NCI-H1436 (cell line): Measurements from ENCODE around the gene NLRC3.

ENCODE experiments used
- DNase-seq: peaks from one replicate; lab custom pipeline; 2025; lab: John Stamatoyannopoulos, UW

NLRC3 gene

GRCh38 chr16:3546986-3547682 lies 30.1 kb downstream of the NLRC3 start:
- no peak for DNase-seq

GRCh38 chr16:3542601-3543373 lies 34.4 kb downstream of the NLRC3 start:
- DNase-seq, result no peak

GRCh38 chr16:3541527-3542155 lies 35.6 kb downstream of the NLRC3 start:
- no peak for DNase-seq

GRCh38 chr16:3538222-3538621 lies 39.0 kb downstream of the NLRC3 start:
- no peak for DNase-seq

GRCh38 chr16:3536851-3537250 lies 40.4 kb downstream of the NLRC3 start:
- DNase-seq, result no peak

GRCh38 chr16:3536271-3536731 lies 40.9 kb downstream of the NLRC3 start:
- DNase-seq, result no peak

GRCh38 chr16:3534126-3534525 lies 43.1 kb downstream of the NLRC3 start:
- no peak for DNase-seq

GRCh38 chr16:3532741-3533140 lies 44.5 kb downstream of the NLRC3 start:
- DNase-seq, result no peak

- no peak for DNase-seq
Measured at GRCh38 chr16:3530371-3530914, 46.8 kb downstream of the NLRC3 start.

GRCh38 chr16:3529175-3529574 lies 48.0 kb downstream of the NLRC3 start:
- DNase-seq, result no peak

- no peak for DNase-seq
Measured at GRCh38 chr16:3528406-3528805, 48.8 kb downstream of the NLRC3 start.

- peak; percentile 4 for DNase-seq
Measured at GRCh38 chr16:3527216-3527829, 49.9 kb downstream of the NLRC3 start.

- no peak for DNase-seq
Measured at GRCh38 chr16:3525951-3526350, 51.3 kb downstream of the NLRC3 start.

GRCh38 chr16:3523281-3523680 lies 53.9 kb downstream of the NLRC3 start:
- DNase-seq, result no peak

- no peak for DNase-seq
Measured at GRCh38 chr16:3520841-3521240, 56.4 kb downstream of the NLRC3 start.

- no peak for DNase-seq
Measured at GRCh38 chr16:3520413-3520812, 56.8 kb downstream of the NLRC3 start.

- no peak for DNase-seq
Measured at GRCh38 chr16:3519581-3519980, 57.6 kb downstream of the NLRC3 start.

GRCh38 chr16:3518986-3519348 lies 58.2 kb downstream of the NLRC3 start:
- DNase-seq, result no peak

GRCh38 chr16:3518292-3518985 lies 58.8 kb downstream of the NLRC3 start:
- DNase-seq, result no peak

GRCh38 chr16:3515897-3516296 lies 61.3 kb downstream of the NLRC3 start:
- no peak for DNase-seq

- DNase-seq, result no peak
Measured at GRCh38 chr16:3514621-3515020, 62.6 kb downstream of the NLRC3 start.
